Umbilical cord (tissue), 2 donors: ENCODE results near the gene DHRS7B. TPM values are rescaled to one million over a fixed set of nuclear protein-coding genes. Genes with fewer than 3 reads are reported as not detected.

Experiments
- DNase-seq: peaks from one replicate; pipeline ENCODE4 v3.0.0-alpha.2; 2015; ENCODE audit warnings: low spot score
- total RNA-seq: library from RNA; depleted of rRNA; stranded (reverse); fragments of >200 nt; gene quantifications from one replicate; pipeline ENCODE4 v1.2.3, GENCODE V29; 2014; ENCODE audit warnings: low replicate concordance; ENCODE audit not compliant: insufficient read depth

Gene DHRS7B
- total RNA-seq, 1 donor from 2014 or later = 24.6 TPM

GRCh38 chr17:21152731-21153130 is 26.0 kb downstream of the DHRS7B start:
- DNase-seq = no peak

GRCh38 chr17:21157586-21158370 is 31.0 kb downstream of the DHRS7B start:
- DNase-seq = no peak

- DNase-seq = no peak
These were observed 33.6 kb downstream of the DHRS7B start for GRCh38 chr17:21160401-21160800.

- DNase-seq = peak; percentile 53
These were observed 35.0 kb downstream of the DHRS7B start for GRCh38 chr17:21161498-21162393.

GRCh38 chr17:21162394-21162775 is 35.6 kb downstream of the DHRS7B start:
- no peak for DNase-seq

- DNase-seq = no peak
These were observed 36.3 kb downstream of the DHRS7B start for GRCh38 chr17:21163101-21163500.

GRCh38 chr17:21164216-21164615 is 37.5 kb downstream of the DHRS7B start:
- DNase-seq = no peak

GRCh38 chr17:21164620-21165019 is 37.9 kb downstream of the DHRS7B start:
- DNase-seq = no peak

GRCh38 chr17:21165922-21166594 is 39.3 kb downstream of the DHRS7B start:
- DNase-seq = no peak

GRCh38 chr17:21166595-21167210 is 39.9 kb downstream of the DHRS7B start:
- DNase-seq = peak; percentile 43

GRCh38 chr17:21167303-21167702 is 40.5 kb downstream of the DHRS7B start:
- no peak for DNase-seq

- DNase-seq = no peak
These were observed 41.7 kb downstream of the DHRS7B start for GRCh38 chr17:21168555-21168865.

GRCh38 chr17:21169496-21169895 is 42.7 kb downstream of the DHRS7B start:
- no peak for DNase-seq

GRCh38 chr17:21170809-21171208 is 44.0 kb downstream of the DHRS7B start:
- DNase-seq = no peak

- no peak for DNase-seq
These were observed 44.7 kb downstream of the DHRS7B start for GRCh38 chr17:21171309-21171922.

GRCh38 chr17:21171970-21172510 is 45.3 kb downstream of the DHRS7B start:
- no peak for DNase-seq

GRCh38 chr17:21172846-21173245 is 46.1 kb downstream of the DHRS7B start:
- DNase-seq = no peak

- no peak for DNase-seq
These were observed 46.8 kb downstream of the DHRS7B start for GRCh38 chr17:21173543-21173942.

GRCh38 chr17:21174186-21174585 is 47.4 kb downstream of the DHRS7B start:
- no peak for DNase-seq

- DNase-seq = peak; percentile 51
These were observed 47.9 kb downstream of the DHRS7B start for GRCh38 chr17:21174713-21175112.

- DNase-seq = no peak
These were observed 50.1 kb downstream of the DHRS7B start for GRCh38 chr17:21176773-21177395.
